Ascending aorta (tissue), 2 donors: ENCODE results near the gene SYF2. TPM values are rescaled to one million over a fixed set of nuclear protein-coding genes. Genes with fewer than 3 reads are reported as not detected.

ENCODE experiments used
- DNase-seq, 2 donors: peaks; one replicate each; pipeline ENCODE4 v3.0.0-alpha.2; 2019; ENCODE audit warnings: low spot score in 2 of 2
- H3K27ac ChIP-seq, 2 donors: fragments of 200-600 bp; sonication (generic); one replicate each; pipeline ENCODE4 v1.5.1; 2016 to 2017; ENCODE audit warnings: mild to moderate bottlenecking in 1 of 2
- H3K27me3 ChIP-seq: fragments of 200-600 bp; sonication (generic); one replicate; pipeline ENCODE4 v1.5.1; 2017
- H3K36me3 ChIP-seq, 2 donors: fragments of 200-600 bp; sonication (generic); one replicate each; pipeline ENCODE4 v1.5.1; 2016
- H3K4me1 ChIP-seq, 2 donors: fragments of 200-600 bp; sonication (generic); one replicate each; pipeline ENCODE4 v1.5.1; 2016 to 2017; ENCODE audit warnings: mild to moderate bottlenecking in 1 of 2
- H3K4me3 ChIP-seq, 2 donors: fragments of 200-600 bp; sonication (generic); one replicate each; pipeline ENCODE4 v1.5.1; 2016 to 2017; ENCODE audit warnings: mild to moderate bottlenecking in 1 of 2
- H3K9me3 ChIP-seq, 2 donors: fragments of 200-600 bp; sonication (generic); one replicate each; pipeline ENCODE4 v1.5.1; 2016
- CTCF ChIP-seq, 3 experiments: fragments of 200-600 bp in 2 of 3; fragments of 450-650 bp in 1 of 3; sonication (generic) in 2 of 3; IDR thresholded peaks; one replicate each; pipeline ENCODE4 v1.5.1; 2016 to 2019; ENCODE audit warnings: antibody characterized with exemption in 3 of 3, mild to moderate bottlenecking in 1 of 3, moderate library complexity in 1 of 3
- intact Hi-C: fragments of 100-400 bp; cut with DNase I; formaldehyde crosslinking; loops from one replicate; pipeline ENCODE4 v1.15.1; 2023
- total RNA-seq: library from RNA; depleted of rRNA; stranded (reverse); fragments of >200 nt; gene quantifications from one replicate; pipeline ENCODE4 v1.1.0, GENCODE V29; 2016

Gene SYF2
- total RNA-seq, 1 donor from 2014 or later: 14.3 TPM

- TF ChIP-seq CTCF (IDR thresholded peaks at IDR 0.05): no peak
- H3K4me3 ChIP-seq: no peak overlapping the region
- intact Hi-C loops: loop anchor here (5.0 kb wide), 1 partner anchor 361 kb away; no protein-coding TSS in a partner anchor
- no peaks in the 10 kb centered on the region for H3K4me1 ChIP-seq
- H3K27ac ChIP-seq: no peak overlapping the region
- H3K27me3 ChIP-seq: no peaks in the 10 kb centered on the region
- no peaks in the 10 kb centered on the region for H3K9me3 ChIP-seq
- H3K36me3 ChIP-seq: no peaks in the 10 kb centered on the region
- DNase-seq: no peak
These were observed 23.6 kb downstream of the SYF2 start for GRCh38 chr1:25208561-25209222.

GRCh38 chr1:25208092-25208491, 24.2 kb downstream of the SYF2 start:
- Histone ChIP-seq H3K27me3 (no peaks in the 10 kb centered on the region), H3K4me1 (no peaks in the 10 kb centered on the region), H3K4me3 (no peak overlapping the region), H3K27ac (no peak overlapping the region), H3K9me3 (no peaks in the 10 kb centered on the region), H3K36me3 (no peaks in the 10 kb centered on the region)
- DNase-seq: no peak
- intact Hi-C loops: loop anchor here (5.0 kb wide), 1 partner anchor 361 kb away; no protein-coding TSS in a partner anchor
- TF ChIP-seq CTCF (IDR thresholded peaks at IDR 0.05): no peak

- TF ChIP-seq CTCF (IDR thresholded peaks at IDR 0.05): no peak
- Histone ChIP-seq H3K9me3 (no peaks in the 10 kb centered on the region), H3K4me1 (no peaks in the 10 kb centered on the region), H3K27me3 (no peaks in the 10 kb centered on the region), H3K27ac (no peak overlapping the region), H3K36me3 (no peaks in the 10 kb centered on the region), H3K4me3 (no peak overlapping the region)
- DNase-seq: no peak
- intact Hi-C loops: loop anchor here (5.0 kb wide), 1 partner anchor 359 kb away; no protein-coding TSS in a partner anchor
These were observed 26.1 kb downstream of the SYF2 start for GRCh38 chr1:25206201-25206600.

GRCh38 chr1:25205786-25206185, 26.5 kb downstream of the SYF2 start:
- Histone ChIP-seq H3K4me3 (no peak overlapping the region), H3K9me3 (no peaks in the 10 kb centered on the region), H3K27me3 (no peaks in the 10 kb centered on the region), H3K36me3 (no peaks in the 10 kb centered on the region), H3K27ac (no peak overlapping the region), H3K4me1 (no peaks in the 10 kb centered on the region)
- intact Hi-C loops: loop anchor here (5.0 kb wide), 1 partner anchor 358 kb away; no protein-coding TSS in a partner anchor
- no peak for DNase-seq
- no peak for TF ChIP-seq CTCF (IDR thresholded peaks at IDR 0.05)

GRCh38 chr1:25204797-25205480, 27.4 kb downstream of the SYF2 start:
- Histone ChIP-seq H3K27me3 (no peaks in the 10 kb centered on the region), H3K36me3 (no peaks in the 10 kb centered on the region), H3K9me3 (no peaks in the 10 kb centered on the region), H3K4me3 (no peak overlapping the region), H3K4me1 (no peaks in the 10 kb centered on the region), H3K27ac (no peak overlapping the region)
- intact Hi-C loops: loop anchor here (5.0 kb wide), 1 partner anchor 358 kb away; no protein-coding TSS in a partner anchor
- no peak for DNase-seq
- TF ChIP-seq CTCF (IDR thresholded peaks at IDR 0.05): peak; percentile 59 to 74 (median 74)
